Mesothelial cell of epicardium (in vitro differentiated cells): Measurements from ENCODE around the gene CD47. TPM values are rescaled to one million over a fixed set of nuclear protein-coding genes. Genes with fewer than 3 reads are reported as not detected.

ENCODE experiments used
- DNase-seq, 2 experiments: peaks; one replicate each; pipeline ENCODE4 v3.0.0; 2021; ENCODE audit warnings: low spot score in 2 of 2; ENCODE audit not compliant: unreplicated experiment in 2 of 2
- H3K27ac Mint-ChIP-seq: 2 replicates; pipeline ENCODE4 v1.8.0; 2021; ENCODE audit warnings: mixed read lengths
- H3K27me3 Mint-ChIP-seq: 2 replicates; pipeline ENCODE4 v1.8.0; 2021; ENCODE audit warnings: low read depth, mixed read lengths
- H3K36me3 Mint-ChIP-seq: 2 replicates; pipeline ENCODE4 v1.8.0; 2021; ENCODE audit warnings: mixed read lengths
- H3K4me1 Mint-ChIP-seq: 2 replicates; pipeline ENCODE4 v1.8.0; 2021; ENCODE audit warnings: mixed read lengths
- H3K4me3 Mint-ChIP-seq: 2 replicates; pipeline ENCODE4 v1.8.0; 2021; ENCODE audit warnings: mild to moderate bottlenecking, moderate library complexity, mixed read lengths
- H3K9me3 Mint-ChIP-seq: 2 replicates; pipeline ENCODE4 v1.8.0; 2021; ENCODE audit warnings: mixed read lengths
- total RNA-seq: library from RNA; stranded (reverse); gene quantifications from 3 replicates; pipeline ENCODE4 v1.2.1, GENCODE V29; 2021
- TF ChIP-seq, protein P1 (sequence below): fragments of 200-600 bp; sonication (generic); IDR thresholded peaks from one replicate; pipeline ENCODE4 v1.5.0; 2021; ENCODE audit warnings: antibody characterized with exemption; ENCODE audit not compliant: unreplicated experiment

The CD47 gene
- total RNA-seq, 1 donor from 2014 or later = 174 TPM

DNA sequence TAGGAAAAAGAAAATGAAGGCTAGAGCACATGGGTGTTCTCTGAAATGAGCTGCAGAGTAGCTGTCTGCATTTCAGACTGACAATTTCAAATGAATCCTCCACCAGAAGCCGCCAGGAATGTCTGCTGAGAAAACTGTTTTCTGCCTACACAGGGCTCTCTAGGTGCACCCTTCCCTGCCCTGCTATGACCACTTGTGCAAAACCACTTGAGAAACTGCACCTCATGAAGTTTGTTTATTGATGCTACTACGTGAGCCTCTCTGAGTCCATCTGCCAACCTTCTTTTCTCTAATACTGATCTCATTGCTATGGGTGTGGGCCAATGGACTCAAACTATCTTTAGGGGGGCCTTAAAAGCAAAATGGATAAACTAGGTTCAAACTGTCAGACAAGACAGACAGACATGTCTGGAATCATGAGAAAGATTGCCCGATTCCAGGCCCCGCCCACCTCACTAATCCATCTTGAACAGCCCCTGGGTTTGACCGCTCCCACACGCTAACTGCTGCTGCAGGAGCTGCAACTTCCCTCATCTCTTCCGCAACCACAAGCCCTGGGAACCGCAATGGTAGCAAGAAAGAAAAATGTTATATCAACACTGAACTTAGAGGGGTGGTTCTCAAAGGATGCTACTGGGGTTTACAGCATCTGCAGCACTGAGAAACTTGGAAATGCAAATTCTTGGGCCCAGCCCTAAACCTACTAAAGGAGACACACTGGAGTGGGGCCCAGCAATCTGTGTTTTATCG, 9.0 kb upstream of the CD47 start:
- Mint-ChIP-seq H3K27ac (peak overlapping the region; percentile 10), H3K9me3 (peaks cover 1% of the 10 kb centered on the region)
- TF ChIP-seq, protein P1, sequence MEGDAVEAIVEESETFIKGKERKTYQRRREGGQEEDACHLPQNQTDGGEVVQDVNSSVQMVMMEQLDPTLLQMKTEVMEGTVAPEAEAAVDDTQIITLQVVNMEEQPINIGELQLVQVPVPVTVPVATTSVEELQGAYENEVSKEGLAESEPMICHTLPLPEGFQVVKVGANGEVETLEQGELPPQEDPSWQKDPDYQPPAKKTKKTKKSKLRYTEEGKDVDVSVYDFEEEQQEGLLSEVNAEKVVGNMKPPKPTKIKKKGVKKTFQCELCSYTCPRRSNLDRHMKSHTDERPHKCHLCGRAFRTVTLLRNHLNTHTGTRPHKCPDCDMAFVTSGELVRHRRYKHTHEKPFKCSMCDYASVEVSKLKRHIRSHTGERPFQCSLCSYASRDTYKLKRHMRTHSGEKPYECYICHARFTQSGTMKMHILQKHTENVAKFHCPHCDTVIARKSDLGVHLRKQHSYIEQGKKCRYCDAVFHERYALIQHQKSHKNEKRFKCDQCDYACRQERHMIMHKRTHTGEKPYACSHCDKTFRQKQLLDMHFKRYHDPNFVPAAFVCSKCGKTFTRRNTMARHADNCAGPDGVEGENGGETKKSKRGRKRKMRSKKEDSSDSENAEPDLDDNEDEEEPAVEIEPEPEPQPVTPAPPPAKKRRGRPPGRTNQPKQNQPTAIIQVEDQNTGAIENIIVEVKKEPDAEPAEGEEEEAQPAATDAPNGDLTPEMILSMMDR = no peak

GRCh38 chr3:108099244-108099643, 8.4 kb upstream of the CD47 start:
- Mint-ChIP-seq H3K4me3 (no peak overlapping the region), H3K9me3 (peaks cover 4% of the 10 kb centered on the region), H3K36me3 (no peaks in the 10 kb centered on the region), H3K4me1 (peaks cover 34% of the 10 kb centered on the region), H3K27ac (no peak overlapping the region), H3K27me3 (no peaks in the 10 kb centered on the region)
- DNase-seq = no peak
- TF ChIP-seq, protein P1 = no peak

More for the DNA sequence above, 9.0 kb upstream of the CD47 start:
- no peaks in the 10 kb centered on the region for H3K36me3 Mint-ChIP-seq
- no peaks in the 10 kb centered on the region for H3K27me3 Mint-ChIP-seq
- DNase-seq = no peak
- no peak overlapping the region for H3K4me3 Mint-ChIP-seq
- peaks cover 40% of the 10 kb centered on the region for H3K4me1 Mint-ChIP-seq

DNA sequence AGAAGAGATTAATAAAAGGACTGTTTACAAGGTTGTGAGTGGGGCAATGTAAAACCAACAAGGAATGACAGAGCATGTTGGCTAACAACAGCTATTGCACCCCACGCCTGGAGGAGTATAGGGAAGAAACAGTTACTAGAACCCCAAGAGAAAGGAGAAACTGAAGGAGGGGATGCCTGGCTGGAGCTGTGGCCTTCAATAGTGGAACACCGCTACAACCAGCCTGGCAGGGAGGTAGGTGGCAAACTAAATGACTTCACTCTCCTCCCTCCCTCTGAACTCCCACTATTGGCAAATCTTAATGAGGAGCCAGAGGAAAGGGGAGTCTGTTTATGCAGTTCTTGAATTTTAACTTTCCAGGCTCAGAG, 7.2 kb upstream of the CD47 start:
- Mint-ChIP-seq H3K4me3 (no peak overlapping the region), H3K36me3 (no peaks in the 10 kb centered on the region), H3K27ac (no peak overlapping the region), H3K9me3 (peaks cover 4% of the 10 kb centered on the region), H3K4me1 (peaks cover 26% of the 10 kb centered on the region), H3K27me3 (peaks cover under 1% of the 10 kb centered on the region)
- DNase-seq = no peak
- TF ChIP-seq, protein P1 = no peak

DNA sequence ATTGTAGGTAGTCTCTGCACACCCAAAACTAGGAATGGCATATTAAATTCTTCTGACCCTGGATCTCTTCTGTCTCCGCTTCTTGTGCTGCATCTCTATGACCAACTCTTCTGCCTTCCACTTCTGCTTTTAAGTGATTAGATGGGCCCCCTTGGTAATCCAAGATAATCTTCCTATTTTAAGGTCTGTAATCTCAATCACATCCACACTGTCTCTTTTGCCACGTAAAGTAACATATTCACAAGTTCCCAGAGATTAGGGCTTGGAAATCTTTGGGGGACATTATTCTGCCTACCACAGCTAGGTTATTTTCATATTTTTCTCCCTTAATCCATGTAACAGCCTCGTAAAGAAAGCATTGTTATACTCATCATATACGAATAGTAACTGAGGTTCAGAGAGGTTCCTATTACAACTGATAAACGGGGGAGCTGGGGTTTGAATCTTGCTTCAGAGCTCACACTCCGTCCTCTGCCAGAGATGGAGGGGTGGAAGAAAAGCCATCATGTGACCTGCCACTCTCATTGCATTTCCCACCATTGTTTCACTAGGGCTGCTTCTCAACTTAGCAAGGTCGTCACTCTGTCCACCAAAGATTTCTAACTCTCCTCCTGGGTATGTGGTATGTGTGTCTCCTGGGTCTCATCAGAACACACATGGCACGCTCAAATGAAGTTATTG, 6.6 kb upstream of the CD47 start:
- H3K36me3 Mint-ChIP-seq = no peaks in the 10 kb centered on the region
- peaks cover 4% of the 10 kb centered on the region for H3K9me3 Mint-ChIP-seq
- TF ChIP-seq, protein P1 = no peak
- H3K4me1 Mint-ChIP-seq = peaks cover 27% of the 10 kb centered on the region
- no peak overlapping the region for H3K4me3 Mint-ChIP-seq
- no peak for DNase-seq
- H3K27ac Mint-ChIP-seq = no peak overlapping the region
- peaks cover 6% of the 10 kb centered on the region for H3K27me3 Mint-ChIP-seq

DNA sequence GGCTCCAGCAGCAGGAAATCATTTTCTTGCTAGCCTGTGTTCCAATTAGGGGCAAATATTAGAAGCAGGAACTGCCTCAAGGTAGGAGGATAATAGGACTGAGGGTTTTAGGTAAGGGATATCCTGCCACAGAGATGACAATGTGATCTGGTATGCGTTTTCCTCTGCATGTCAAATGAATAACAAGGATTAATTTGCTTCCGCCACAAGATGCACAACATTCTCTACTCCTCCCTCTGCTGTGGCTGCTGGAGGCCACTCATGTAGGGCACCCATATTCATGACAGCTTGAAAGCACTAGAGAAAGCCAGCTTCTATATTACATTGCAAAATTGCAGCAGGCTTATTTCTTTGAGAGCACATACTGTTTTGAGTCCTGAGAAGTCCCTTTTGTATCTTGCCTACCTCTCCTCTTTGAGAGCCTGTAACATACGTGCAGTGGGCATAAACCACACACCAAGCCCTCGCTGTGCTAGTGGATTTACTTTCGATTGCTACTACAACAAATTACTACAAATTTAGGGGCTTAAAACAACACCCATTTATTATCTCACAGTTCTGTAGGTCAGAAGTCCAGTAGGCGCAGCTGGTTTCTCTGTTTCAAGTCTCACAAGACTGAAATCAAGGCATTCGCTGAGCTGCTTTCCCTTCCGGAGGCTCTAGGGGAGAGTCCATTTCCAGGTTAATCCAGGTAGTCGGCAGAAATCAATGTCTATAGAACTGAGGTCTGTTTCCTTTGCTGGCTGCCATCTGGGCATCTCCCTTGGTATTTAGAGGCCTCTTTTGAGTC, 5.9 kb upstream of the CD47 start:
- peaks cover 4% of the 10 kb centered on the region for H3K9me3 Mint-ChIP-seq
- peaks cover 12% of the 10 kb centered on the region for H3K27me3 Mint-ChIP-seq
- H3K4me1 Mint-ChIP-seq = peaks cover 31% of the 10 kb centered on the region
- no peaks in the 10 kb centered on the region for H3K36me3 Mint-ChIP-seq
- H3K27ac Mint-ChIP-seq = no peak overlapping the region
- no peak overlapping the region for H3K4me3 Mint-ChIP-seq
- TF ChIP-seq, protein P1 = no peak
- DNase-seq = no peak
